MCF 10A (cell line): ENCODE measurements around the gene ETF1. TPM values are rescaled to one million over a fixed set of nuclear protein-coding genes. Genes with fewer than 3 reads are reported as not detected.

Source experiments
- BruUV-seq: library from RNA; stranded (reverse); fragments of 400-500 nt; replicated peaks from 2 replicates; lab custom pipeline; 2021; lab: Mats Ljungman, UMichigan
- CTCF ChIA-PET: fragments of 300-600 bp; sonication (Branson Sonifier 250); formaldehyde crosslinking; extraction: SDS; loops from one replicate; lab custom pipeline; 2021; ENCODE audit warnings: antibody characterized with exemption, inconsistent platforms; lab: Yijun Ruan, JAX
- POLR2A ChIA-PET: fragments of 300-600, 350-650 bp; sonication (Branson Sonifier 250); formaldehyde crosslinking; extraction: SDS; loops from one replicate; lab custom pipeline; 2020; ENCODE audit warnings: antibody characterized with exemption, inconsistent platforms; lab: Yijun Ruan, JAX
- DNase-seq: peaks from one replicate; pipeline ENCODE4 v3.0.0-alpha.2; 2018; ENCODE audit not compliant: unreplicated experiment
- H3K27ac Mint-ChIP-seq: one replicate; pipeline ENCODE4 v1.8.0; 2022; ENCODE audit warnings: mild to moderate bottlenecking, low read depth, mixed read lengths; ENCODE audit not compliant: unreplicated experiment
- H3K27me3 Mint-ChIP-seq: one replicate; pipeline ENCODE4 v1.8.0; 2022; ENCODE audit warnings: mixed read lengths; ENCODE audit not compliant: insufficient read depth, unreplicated experiment
- H3K36me3 Mint-ChIP-seq: one replicate; pipeline ENCODE4 v1.8.0; 2022; ENCODE audit warnings: mild to moderate bottlenecking, moderate library complexity, mixed read lengths; ENCODE audit not compliant: insufficient read depth, unreplicated experiment
- H3K4me1 Mint-ChIP-seq: one replicate; pipeline ENCODE4 v1.8.0; 2022; ENCODE audit warnings: mixed read lengths; ENCODE audit not compliant: insufficient read depth, unreplicated experiment
- H3K4me3 Mint-ChIP-seq: one replicate; pipeline ENCODE4 v1.8.0; 2022; ENCODE audit warnings: mild to moderate bottlenecking, moderate library complexity, mixed read lengths; ENCODE audit not compliant: unreplicated experiment
- H3K9me3 Mint-ChIP-seq: one replicate; pipeline ENCODE4 v1.8.0; 2022; ENCODE audit warnings: mixed read lengths; ENCODE audit not compliant: unreplicated experiment
- intact Hi-C: fragments of 100-400 bp; cut with micrococcal nuclease; formaldehyde crosslinking; loops from 2 replicates; pipeline ENCODE4 v1.14.1; 2022
- total RNA-seq: library from RNA; stranded (reverse); gene quantifications from 2 replicates; pipeline ENCODE4 v1.2.3, GENCODE V29; 2022
- TF ChIP-seq, protein P1 (sequence below): fragments of 200-600 bp; IDR thresholded peaks from one replicate; pipeline ENCODE4 v1.8.0; 2022; ENCODE audit warnings: antibody characterized with exemption, mild to moderate bottlenecking; ENCODE audit not compliant: unreplicated experiment

The ETF1 gene
- total RNA-seq, 1 experiment from 2014 or later, result 349 TPM

GRCh38 chr5:138469540-138470321 lies 73.3 kb downstream of the ETF1 start:
- intact Hi-C loops, result no loop called here
- H3K36me3 Mint-ChIP-seq, result peaks cover 79% of the 10 kb centered on the region
- H3K27me3 Mint-ChIP-seq, result peaks cover 20% of the 10 kb centered on the region
- no peak overlapping the region for H3K4me3 Mint-ChIP-seq
- CTCF ChIA-PET, result interaction anchor here (0.6 to 4.2 kb wide), 6 partner anchors 23 to 1574 kb away, joined by 3 to 37 read pairs (median 3); partner anchors contain the start of gene NRG2
- POLR2A ChIA-PET, result interaction anchor here (0.6 to 15.2 kb wide), 15 partner anchors 8 to 292 kb away, joined by 3 to 626 read pairs (median 3); partner anchors contain the start of gene ETF1
- H3K27ac Mint-ChIP-seq, result peak overlapping the region; percentile 93
- no TSS peak for BruUV-seq
- peaks cover 35% of the 10 kb centered on the region for H3K4me1 Mint-ChIP-seq
- DNase-seq, result peak; percentile 78
- H3K9me3 Mint-ChIP-seq, result no peaks in the 10 kb centered on the region
- TF ChIP-seq, protein P1, sequence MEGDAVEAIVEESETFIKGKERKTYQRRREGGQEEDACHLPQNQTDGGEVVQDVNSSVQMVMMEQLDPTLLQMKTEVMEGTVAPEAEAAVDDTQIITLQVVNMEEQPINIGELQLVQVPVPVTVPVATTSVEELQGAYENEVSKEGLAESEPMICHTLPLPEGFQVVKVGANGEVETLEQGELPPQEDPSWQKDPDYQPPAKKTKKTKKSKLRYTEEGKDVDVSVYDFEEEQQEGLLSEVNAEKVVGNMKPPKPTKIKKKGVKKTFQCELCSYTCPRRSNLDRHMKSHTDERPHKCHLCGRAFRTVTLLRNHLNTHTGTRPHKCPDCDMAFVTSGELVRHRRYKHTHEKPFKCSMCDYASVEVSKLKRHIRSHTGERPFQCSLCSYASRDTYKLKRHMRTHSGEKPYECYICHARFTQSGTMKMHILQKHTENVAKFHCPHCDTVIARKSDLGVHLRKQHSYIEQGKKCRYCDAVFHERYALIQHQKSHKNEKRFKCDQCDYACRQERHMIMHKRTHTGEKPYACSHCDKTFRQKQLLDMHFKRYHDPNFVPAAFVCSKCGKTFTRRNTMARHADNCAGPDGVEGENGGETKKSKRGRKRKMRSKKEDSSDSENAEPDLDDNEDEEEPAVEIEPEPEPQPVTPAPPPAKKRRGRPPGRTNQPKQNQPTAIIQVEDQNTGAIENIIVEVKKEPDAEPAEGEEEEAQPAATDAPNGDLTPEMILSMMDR, result no peak

DNA sequence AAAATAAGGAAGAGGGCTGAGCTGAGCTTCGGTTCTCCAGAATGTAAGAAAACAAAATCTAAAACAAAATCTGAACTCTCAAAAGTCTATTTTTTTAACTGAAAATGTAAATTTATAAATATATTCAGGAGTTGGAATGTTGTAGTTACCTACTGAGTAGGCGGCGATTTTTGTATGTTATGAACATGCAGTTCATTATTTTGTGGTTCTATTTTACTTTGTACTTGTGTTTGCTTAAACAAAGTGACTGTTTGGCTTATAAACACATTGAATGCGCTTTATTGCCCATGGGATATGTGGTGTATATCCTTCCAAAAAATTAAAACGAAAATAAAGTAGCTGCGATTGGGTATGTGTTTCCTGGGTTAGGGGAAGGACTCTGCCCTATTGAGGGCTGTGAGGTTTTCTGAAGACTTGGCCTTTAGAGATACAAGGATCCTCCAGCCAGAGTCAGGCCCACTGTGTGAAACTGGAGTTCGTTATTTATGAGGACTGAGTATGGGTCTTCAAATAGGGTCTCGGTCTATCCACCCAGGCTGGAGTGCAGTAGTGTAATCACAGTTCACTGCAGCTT lies 74.0 kb downstream of the ETF1 start:
- POLR2A ChIA-PET, result interaction anchor here (0.8 to 15.2 kb wide), 8 partner anchors 15 to 84 kb away, joined by 3 to 626 read pairs (median 6); partner anchors contain the start of gene ETF1
- TF ChIP-seq, protein P1, result no peak
- BruUV-seq, result no TSS peak
- no peaks in the 10 kb centered on the region for H3K9me3 Mint-ChIP-seq
- CTCF ChIA-PET, result interaction anchor here (0.5 to 4.2 kb wide), 6 partner anchors 24 to 692 kb away, joined by 3 to 37 read pairs (median 3); no protein-coding TSS in a partner anchor
- H3K36me3 Mint-ChIP-seq, result peaks cover 80% of the 10 kb centered on the region
- peak overlapping the region; percentile 93 for H3K27ac Mint-ChIP-seq
- intact Hi-C loops, result no loop called here
- H3K27me3 Mint-ChIP-seq, result peaks cover 20% of the 10 kb centered on the region
- DNase-seq, result no peak
- H3K4me3 Mint-ChIP-seq, result no peak overlapping the region
- H3K4me1 Mint-ChIP-seq, result peaks cover 35% of the 10 kb centered on the region

GRCh38 chr5:138468133-138468965 lies 74.7 kb downstream of the ETF1 start:
- BruUV-seq, result no TSS peak
- Mint-ChIP-seq H3K27ac (peak overlapping the region; percentile 93), H3K4me3 (peak overlapping the region; percentile 78), H3K27me3 (peaks cover 20% of the 10 kb centered on the region), H3K4me1 (peaks cover 41% of the 10 kb centered on the region), H3K9me3 (no peaks in the 10 kb centered on the region), H3K36me3 (peaks cover 87% of the 10 kb centered on the region)
- intact Hi-C loops, result no loop called here
- DNase-seq, result no peak
- TF ChIP-seq, protein P1, result no peak
- CTCF ChIA-PET, result interaction anchor here (0.5 to 9.2 kb wide), 5 partner anchors 25 to 693 kb away, joined by 3 to 268 read pairs (median 3); no protein-coding TSS in a partner anchor
- POLR2A ChIA-PET, result interaction anchor here (1.4 to 15.2 kb wide), 4 partner anchors 32 to 83 kb away, joined by 3 to 626 read pairs (median 142); partner anchors contain the start of gene ETF1
